Endothelial cell (in vitro differentiated cells): ENCODE measurements around the gene COX18. TPM values are rescaled to one million over a fixed set of nuclear protein-coding genes. Genes with fewer than 3 reads are reported as not detected.

Experiments
- DNase-seq: peaks from one replicate; pipeline ENCODE4 v3.0.0; 2021; ENCODE audit warnings: low spot score
- H3K27ac Mint-ChIP-seq: one replicate; pipeline ENCODE4 v1.8.0; 2021; ENCODE audit warnings: mixed read lengths, inconsistent platforms; ENCODE audit not compliant: unreplicated experiment
- H3K27me3 Mint-ChIP-seq: one replicate; pipeline ENCODE4 v1.8.0; 2021; ENCODE audit warnings: mild to moderate bottlenecking, moderate library complexity, mixed read lengths, inconsistent platforms; ENCODE audit not compliant: unreplicated experiment
- H3K36me3 Mint-ChIP-seq: one replicate; pipeline ENCODE4 v1.8.0; 2021; ENCODE audit warnings: mild to moderate bottlenecking, low read depth, mixed read lengths, inconsistent platforms; ENCODE audit not compliant: unreplicated experiment
- H3K4me1 Mint-ChIP-seq: one replicate; pipeline ENCODE4 v1.8.0; 2021; ENCODE audit warnings: mild to moderate bottlenecking, mixed read lengths, inconsistent platforms; ENCODE audit not compliant: unreplicated experiment
- H3K4me3 Mint-ChIP-seq: one replicate; pipeline ENCODE4 v1.8.0; 2021; ENCODE audit warnings: mild to moderate bottlenecking, mixed read lengths, inconsistent platforms; ENCODE audit not compliant: unreplicated experiment
- H3K9me3 Mint-ChIP-seq: one replicate; pipeline ENCODE4 v1.8.0; 2021; ENCODE audit warnings: mixed read lengths, inconsistent platforms; ENCODE audit not compliant: unreplicated experiment
- CTCF ChIP-seq: fragments of 200-600 bp; sonication (generic); IDR thresholded peaks from one replicate; pipeline ENCODE4 v1.5.0; 2021; ENCODE audit warnings: antibody characterized with exemption; ENCODE audit not compliant: unreplicated experiment
- total RNA-seq: library from RNA; stranded (reverse); fragmentation: NEBNext Ultra II Directional; extraction: Animal tissue kit (Norgen Biotek cat#: 25700); gene quantifications from one replicate; pipeline ENCODE4 v1.2.1, GENCODE V29; 2021; ENCODE audit not compliant: unreplicated experiment

The COX18 gene
- total RNA-seq, 1 donor from 2014 or later, result 14.4 TPM

- peak; percentile 36 for DNase-seq
- peak; percentile 90 for TF ChIP-seq CTCF
These were observed 50.0 kb downstream of the COX18 start for GRCh38 chr4:73019462-73020047.

GRCh38 chr4:73018595-73018994, 50.9 kb downstream of the COX18 start:
- H3K36me3 Mint-ChIP-seq, result no peaks in the 10 kb centered on the region
- no peak overlapping the region for H3K27ac Mint-ChIP-seq
- H3K4me3 Mint-ChIP-seq, result no peak overlapping the region
- H3K9me3 Mint-ChIP-seq, result no peaks in the 10 kb centered on the region
- no peaks in the 10 kb centered on the region for H3K27me3 Mint-ChIP-seq
- DNase-seq, result no peak
- H3K4me1 Mint-ChIP-seq, result no peaks in the 10 kb centered on the region
- TF ChIP-seq CTCF, result no peak

More at GRCh38 chr4:73019462-73020047, 50.0 kb downstream of the COX18 start:
- Mint-ChIP-seq H3K9me3 (no peaks in the 10 kb centered on the region), H3K4me3 (no peak overlapping the region), H3K4me1 (no peaks in the 10 kb centered on the region), H3K27me3 (no peaks in the 10 kb centered on the region), H3K36me3 (no peaks in the 10 kb centered on the region), H3K27ac (no peak overlapping the region)

- Mint-ChIP-seq H3K4me3 (no peak overlapping the region), H3K27me3 (peaks cover 2% of the 10 kb centered on the region), H3K9me3 (no peaks in the 10 kb centered on the region), H3K36me3 (no peaks in the 10 kb centered on the region), H3K4me1 (no peaks in the 10 kb centered on the region), H3K27ac (no peak overlapping the region)
- TF ChIP-seq CTCF, result no peak
- DNase-seq, result no peak
These were observed 56.2 kb downstream of the COX18 start for GRCh38 chr4:73013310-73013709.

GRCh38 chr4:73012673-73013072, 56.8 kb downstream of the COX18 start:
- no peaks in the 10 kb centered on the region for H3K4me1 Mint-ChIP-seq
- DNase-seq, result no peak
- H3K4me3 Mint-ChIP-seq, result no peak overlapping the region
- H3K27me3 Mint-ChIP-seq, result peaks cover 2% of the 10 kb centered on the region
- H3K9me3 Mint-ChIP-seq, result no peaks in the 10 kb centered on the region
- no peaks in the 10 kb centered on the region for H3K36me3 Mint-ChIP-seq
- TF ChIP-seq CTCF, result no peak
- H3K27ac Mint-ChIP-seq, result no peak overlapping the region

GRCh38 chr4:73011629-73011985, 57.9 kb downstream of the COX18 start:
- Mint-ChIP-seq H3K36me3 (no peaks in the 10 kb centered on the region), H3K4me1 (no peaks in the 10 kb centered on the region), H3K9me3 (no peaks in the 10 kb centered on the region), H3K4me3 (no peak overlapping the region), H3K27me3 (peaks cover 2% of the 10 kb centered on the region), H3K27ac (no peak overlapping the region)
- no peak for TF ChIP-seq CTCF
- DNase-seq, result no peak
